Stimulated activated CD8-positive, alpha-beta memory T cell treated with anti-CD3 and anti-CD28 coated beads, Interleukin-12 subunit alpha, Interleukin-12 subunit beta, amount 100 ng/mL, for 4 hours (primary cell): Measurements from ENCODE around the gene DSC1.

Experiments
- DNase-seq: peaks from one replicate; pipeline ENCODE4 v3.0.0-alpha.2; 2020; ENCODE audit warnings: low read depth

DSC1 gene

DNA sequence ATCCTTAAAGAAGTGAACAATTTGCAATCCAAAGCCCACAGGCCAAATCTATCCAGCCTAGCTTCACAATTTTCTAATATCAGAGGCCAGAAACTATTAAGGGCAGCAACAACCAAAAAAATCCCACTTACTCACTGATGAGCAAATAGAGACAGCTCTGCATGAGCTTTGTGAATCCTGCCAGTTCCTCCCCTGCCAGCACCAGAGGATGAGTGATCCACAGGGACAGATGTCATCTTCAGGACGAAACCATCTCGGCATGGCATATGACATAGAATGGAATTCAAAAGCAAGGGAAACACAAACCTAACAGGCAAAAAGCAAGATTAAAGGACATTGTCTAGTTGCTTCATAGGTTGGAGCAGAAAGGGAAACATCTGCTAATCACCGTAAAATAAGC is 58.2 kb downstream of the DSC1 start:
- no peak for DNase-seq

DNA sequence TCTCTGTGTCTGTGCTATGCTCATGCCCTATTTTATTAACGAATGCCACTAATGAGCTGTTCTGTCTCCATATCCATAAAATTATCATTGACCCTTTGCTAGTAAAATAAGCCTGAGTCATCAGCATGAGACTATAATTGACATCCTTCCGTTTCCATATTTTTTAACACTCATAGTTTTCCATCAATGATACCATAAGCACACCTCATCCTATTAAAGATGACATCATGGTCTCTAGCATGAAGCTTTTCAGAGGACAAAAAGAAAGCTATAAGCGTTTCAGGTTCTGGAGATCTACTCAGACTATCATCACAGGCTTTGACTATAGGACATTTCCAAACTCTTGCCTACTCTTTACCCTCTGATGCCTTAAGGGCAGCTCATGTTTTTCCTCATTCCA is 59.2 kb downstream of the DSC1 start:
- no peak for DNase-seq

DNA sequence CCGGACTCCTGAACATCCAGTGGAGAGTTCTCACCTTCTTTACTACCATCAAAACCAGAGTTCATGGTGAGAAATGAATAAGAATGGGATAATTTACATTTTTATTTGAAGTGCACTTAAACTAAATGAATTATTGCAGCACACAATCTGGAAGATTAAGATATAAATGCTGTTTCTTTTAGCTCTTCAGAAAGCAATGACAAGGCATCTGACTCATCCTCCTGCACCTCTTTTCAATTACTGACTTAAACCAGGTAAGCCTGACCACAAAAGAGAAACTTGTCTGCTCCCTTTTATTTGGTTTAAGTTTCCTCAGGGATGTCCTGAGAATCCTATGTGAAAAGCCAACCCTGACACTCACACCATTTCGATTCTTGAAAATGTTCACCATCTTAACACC is 59.7 kb downstream of the DSC1 start:
- no peak for DNase-seq

GRCh38 chr18:31102025-31102684 is 60.5 kb downstream of the DSC1 start, which contains the start of gene DSC2:
Gene DSC2 (minus strand): TSS chr18:31102421. CDS start chr18:31101971, 450 bp downstream.
- no peak for DNase-seq

GRCh38 chr18:31101183-31102024 is 61.3 kb downstream of the DSC1 start:
- no peak for DNase-seq

- DNase-seq: no peak
Observed at GRCh38 chr18:31100436-31101182, 62.0 kb downstream of the DSC1 start.

- DNase-seq: no peak
Observed at GRCh38 chr18:31099450-31100230, 63.0 kb downstream of the DSC1 start.

- DNase-seq: no peak
Observed at GRCh38 chr18:31098878-31099277, 63.8 kb downstream of the DSC1 start.

GRCh38 chr18:31097666-31098065 is 65.0 kb downstream of the DSC1 start:
- no peak for DNase-seq

- DNase-seq: no peak
Observed at GRCh38 chr18:31093880-31094279, 68.8 kb downstream of the DSC1 start.

- DNase-seq: no peak
Observed at GRCh38 chr18:31093294-31093693, 69.4 kb downstream of the DSC1 start.

DNA sequence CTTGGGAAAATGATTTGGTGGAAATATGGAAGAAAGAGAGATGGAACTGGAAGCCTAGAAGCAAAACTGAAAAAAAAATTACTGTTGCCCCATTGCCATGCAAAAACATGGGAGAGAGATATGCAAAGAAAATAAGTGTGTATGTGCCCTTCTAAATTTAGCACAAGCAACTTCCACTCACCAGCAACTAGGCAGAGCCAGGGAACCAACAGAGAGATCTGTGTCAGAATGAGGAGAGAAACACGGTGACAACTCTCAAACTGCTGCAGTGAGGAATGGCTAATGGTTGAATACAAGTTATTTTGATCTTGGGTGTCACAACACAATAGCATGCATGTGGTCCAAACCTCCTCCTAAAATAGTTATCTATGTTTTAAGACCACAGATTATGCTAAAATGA is 71.3 kb downstream of the DSC1 start:
- DNase-seq: no peak

- no peak for DNase-seq
Observed at GRCh38 chr18:31088532-31088931, 74.1 kb downstream of the DSC1 start.

DNA sequence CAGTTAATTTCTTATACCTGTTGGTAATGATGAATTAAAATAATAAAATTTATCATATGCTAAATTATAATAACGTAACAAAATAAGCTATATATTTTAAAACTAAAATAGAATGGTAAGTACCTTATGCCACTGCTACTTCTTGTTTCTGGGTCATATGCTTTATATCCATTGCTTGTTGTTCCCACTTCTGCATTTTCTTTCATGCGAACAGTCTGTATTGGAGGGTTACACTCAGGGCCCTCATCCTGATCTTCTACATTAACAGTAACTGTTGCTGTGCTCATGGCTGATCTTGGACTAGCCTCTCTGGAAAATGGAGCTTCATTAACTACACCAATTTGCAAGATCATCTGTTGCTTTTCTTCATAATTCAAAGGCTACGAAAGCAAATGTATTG is 82.7 kb downstream of the DSC1 start:
- DNase-seq: no peak
